ENCODE data around the gene SURF4. TPM values are rescaled to one million over a fixed set of nuclear protein-coding genes. Genes with fewer than 3 reads are reported as not detected.

SURF4 gene
- total and polyA plus RNA-seq, 3 donors from 2014 or later: 150 to 163 (median 151) TPM

DNA sequence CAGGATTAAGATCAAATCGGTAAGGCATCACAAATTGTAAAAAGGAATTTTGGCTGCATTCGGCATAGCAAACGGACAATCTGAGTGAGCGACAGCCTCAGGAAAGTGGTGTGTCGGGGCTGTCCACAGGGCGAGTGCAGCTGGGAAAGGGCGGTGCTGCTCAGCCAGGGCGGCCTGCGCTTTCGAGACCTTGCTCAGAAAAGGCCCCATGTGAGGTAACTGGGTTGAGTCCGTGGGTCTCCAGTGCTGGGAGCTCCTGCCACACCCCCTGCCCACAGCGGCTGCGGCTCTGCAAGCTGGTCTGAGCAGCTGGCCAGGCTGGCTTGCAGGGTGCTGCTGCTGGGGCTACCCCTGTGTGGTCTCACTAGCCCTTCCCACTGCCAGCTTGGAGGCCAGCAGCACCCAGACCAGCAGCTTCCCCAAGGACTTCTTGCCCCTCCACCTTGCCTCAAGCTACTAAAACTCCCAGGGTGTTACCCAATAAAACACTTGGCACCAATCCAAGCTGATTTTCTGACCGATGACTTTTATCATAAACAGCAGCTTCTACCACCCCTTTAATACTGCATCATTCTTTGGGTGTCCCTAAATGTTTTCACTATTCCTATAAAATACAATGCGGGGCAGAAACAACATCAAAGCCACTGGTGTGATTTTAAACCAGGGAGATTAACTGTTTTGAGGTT, 13.4 kb downstream of the SURF4 start:
- Histone ChIP-seq H3K36me3 (ENCODE audit: low read depth, missing control alignments) (no peaks in the 10 kb centered on the region), H3K4me3 (no peak overlapping the region), H3K9me3 (no peaks in the 10 kb centered on the region), H3K27me3 (no peaks in the 10 kb centered on the region), H3K27ac (no peak overlapping the region), H3K4me1 (peaks cover 5% of the 10 kb centered on the region)
- 87 to 90% methylated on average over 12 to 15 of the region's 15 CpGs for WGBS, 2 donors
- intact Hi-C loops (cut with DNase I; ENCODE audit: low total_unique reads): no loop called here
- TF ChIP-seq, protein P1, sequence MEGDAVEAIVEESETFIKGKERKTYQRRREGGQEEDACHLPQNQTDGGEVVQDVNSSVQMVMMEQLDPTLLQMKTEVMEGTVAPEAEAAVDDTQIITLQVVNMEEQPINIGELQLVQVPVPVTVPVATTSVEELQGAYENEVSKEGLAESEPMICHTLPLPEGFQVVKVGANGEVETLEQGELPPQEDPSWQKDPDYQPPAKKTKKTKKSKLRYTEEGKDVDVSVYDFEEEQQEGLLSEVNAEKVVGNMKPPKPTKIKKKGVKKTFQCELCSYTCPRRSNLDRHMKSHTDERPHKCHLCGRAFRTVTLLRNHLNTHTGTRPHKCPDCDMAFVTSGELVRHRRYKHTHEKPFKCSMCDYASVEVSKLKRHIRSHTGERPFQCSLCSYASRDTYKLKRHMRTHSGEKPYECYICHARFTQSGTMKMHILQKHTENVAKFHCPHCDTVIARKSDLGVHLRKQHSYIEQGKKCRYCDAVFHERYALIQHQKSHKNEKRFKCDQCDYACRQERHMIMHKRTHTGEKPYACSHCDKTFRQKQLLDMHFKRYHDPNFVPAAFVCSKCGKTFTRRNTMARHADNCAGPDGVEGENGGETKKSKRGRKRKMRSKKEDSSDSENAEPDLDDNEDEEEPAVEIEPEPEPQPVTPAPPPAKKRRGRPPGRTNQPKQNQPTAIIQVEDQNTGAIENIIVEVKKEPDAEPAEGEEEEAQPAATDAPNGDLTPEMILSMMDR (IDR thresholded peaks at IDR 0.05): no peak
- no peak for TF ChIP-seq POLR2A (IDR thresholded peaks at IDR 0.05)
- DNase-seq: no peak

DNA sequence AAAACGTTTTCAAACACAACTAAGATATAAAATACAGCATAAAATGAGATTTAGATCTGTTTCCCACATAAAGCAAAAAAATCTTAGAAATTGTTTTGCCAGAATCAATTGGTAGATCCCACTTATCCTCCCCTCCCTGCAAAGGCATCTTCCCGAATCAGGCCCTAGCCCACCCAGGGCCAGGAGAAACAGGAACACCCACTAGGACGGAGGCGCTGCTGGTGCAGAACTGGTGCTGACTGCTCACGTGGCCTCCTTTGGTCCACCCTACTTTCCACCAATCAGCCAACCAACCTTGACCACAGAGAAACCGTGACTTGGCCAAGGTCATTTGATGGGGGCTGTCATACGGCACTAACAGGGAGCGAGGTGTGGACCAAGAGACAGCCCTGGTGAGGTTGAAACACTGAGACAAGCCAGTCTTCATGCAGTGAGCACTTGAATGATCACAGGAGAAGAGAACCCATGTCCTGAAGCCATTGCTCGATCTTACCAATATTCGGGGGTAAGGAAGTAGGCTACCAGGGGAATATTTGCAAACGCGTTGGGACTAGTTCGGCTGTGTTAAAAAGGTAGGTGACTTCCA, 14.3 kb downstream of the SURF4 start:
- H3K36me3 ChIP-seq (ENCODE audit: low read depth, missing control alignments): no peaks in the 10 kb centered on the region
- intact Hi-C loops (cut with DNase I; ENCODE audit: low total_unique reads): no loop called here
- H3K4me1 ChIP-seq: peaks cover 13% of the 10 kb centered on the region
- no peak overlapping the region for H3K4me3 ChIP-seq
- no peaks in the 10 kb centered on the region for H3K27me3 ChIP-seq
- WGBS, 2 donors: 71 to 74% methylated on average over 13 of the region's 13 CpGs
- DNase-seq: no peak
- TF ChIP-seq, protein P1 (IDR thresholded peaks at IDR 0.05): no peak
- no peak for TF ChIP-seq POLR2A (IDR thresholded peaks at IDR 0.05)
- no peak overlapping the region for H3K27ac ChIP-seq
- H3K9me3 ChIP-seq: no peaks in the 10 kb centered on the region

DNA sequence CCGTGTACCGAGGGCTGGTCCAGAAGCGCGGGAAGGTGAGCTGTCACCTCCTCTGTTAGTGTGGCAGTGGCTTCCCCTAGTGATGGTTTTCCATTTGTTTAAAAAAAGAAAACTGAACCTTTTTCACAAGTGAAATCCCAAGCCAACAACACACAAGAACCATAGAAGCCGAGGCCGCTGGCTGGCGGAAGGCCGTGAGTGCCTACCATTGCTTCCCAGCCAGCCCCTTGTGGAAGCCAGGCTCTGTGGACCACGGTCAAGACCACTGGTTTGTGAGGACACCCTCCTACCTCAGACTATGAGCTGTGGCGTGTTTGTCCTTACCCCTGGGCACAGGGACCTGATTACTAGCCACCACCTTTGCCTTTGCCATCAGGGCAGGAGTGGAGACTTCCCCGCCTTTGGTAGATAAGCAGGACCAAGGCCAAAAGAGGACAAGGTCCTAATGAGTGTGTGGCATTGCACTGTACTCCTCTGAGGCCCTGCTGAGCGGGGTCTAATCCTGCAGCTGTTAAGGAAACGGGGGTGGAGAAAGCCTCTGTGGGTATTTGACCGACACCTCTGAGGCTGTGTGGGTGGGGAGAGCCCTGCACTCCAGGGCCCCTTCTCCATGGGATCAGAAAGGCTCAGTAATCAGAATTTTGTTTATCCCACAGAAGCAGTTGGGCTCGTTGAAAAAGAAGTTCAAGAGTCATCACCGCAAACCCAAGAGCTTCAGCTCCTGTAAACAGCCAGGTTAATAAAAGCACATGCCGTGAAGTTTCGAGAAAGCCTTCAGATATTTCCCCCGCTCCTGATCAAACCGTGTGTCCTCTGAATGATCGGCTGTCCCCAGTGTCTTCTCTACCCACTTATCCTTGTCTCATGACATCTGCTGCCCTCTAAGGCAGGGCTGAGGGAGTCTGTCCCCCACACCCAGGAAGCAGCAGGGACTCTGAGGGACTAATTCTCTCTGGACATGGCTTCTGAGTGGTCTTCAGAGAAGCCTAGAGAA, 15.2 kb downstream of the SURF4 start:
- Histone ChIP-seq H3K27ac (no peak overlapping the region), H3K9me3 (no peaks in the 10 kb centered on the region), H3K27me3 (no peaks in the 10 kb centered on the region), H3K36me3 (ENCODE audit: low read depth, missing control alignments) (no peaks in the 10 kb centered on the region), H3K4me1 (peaks cover 13% of the 10 kb centered on the region), H3K4me3 (no peak overlapping the region)
- WGBS, 2 donors: 77 to 84% methylated on average over 19 to 21 of the region's 21 CpGs
- TF ChIP-seq, protein P1 (IDR thresholded peaks at IDR 0.05): no peak
- TF ChIP-seq POLR2A (IDR thresholded peaks at IDR 0.05): no peak
- DNase-seq: no peak
- intact Hi-C loops (cut with DNase I; ENCODE audit: low total_unique reads): no loop called here

DNA sequence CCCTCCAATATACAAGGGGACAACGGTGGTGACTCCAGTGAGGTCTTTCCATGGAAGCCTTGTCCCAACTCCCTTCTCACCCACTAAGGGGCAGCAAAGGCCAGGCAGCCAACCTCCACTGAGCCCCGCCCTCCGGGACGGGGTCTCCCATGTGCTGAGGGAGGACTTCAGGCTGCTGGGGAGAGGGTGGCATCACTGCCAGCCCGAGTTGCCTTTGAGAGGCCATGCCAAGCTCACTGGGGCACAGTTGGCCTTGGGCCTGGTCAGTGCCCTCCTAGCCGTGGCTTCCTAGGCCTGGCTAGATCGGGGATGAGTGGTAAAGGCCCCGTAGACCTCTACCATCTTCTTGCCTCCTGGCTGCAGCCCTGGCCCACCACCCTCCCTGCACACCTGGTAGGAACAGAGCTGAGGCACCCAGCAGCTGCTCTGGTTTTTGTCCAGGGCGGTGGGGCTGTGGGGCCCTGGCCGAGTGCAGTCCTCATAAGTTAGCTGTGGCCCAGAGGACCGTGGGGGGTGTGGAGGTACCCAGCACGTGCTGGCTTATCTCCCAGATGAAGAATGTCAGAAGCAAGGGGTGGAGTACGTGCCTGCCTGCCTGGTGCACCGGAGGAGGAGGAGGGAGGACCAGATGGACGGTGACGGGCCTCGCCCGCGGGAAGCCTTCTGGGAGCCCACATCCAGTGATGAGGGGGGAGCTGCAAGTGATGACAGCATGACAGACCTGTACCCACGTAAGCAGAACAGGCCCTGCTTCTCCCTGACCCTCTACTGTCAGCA, 16.3 kb downstream of the SURF4 start:
- no peak for DNase-seq
- intact Hi-C loops (cut with DNase I; ENCODE audit: low total_unique reads): no loop called here
- H3K27ac ChIP-seq: no peak overlapping the region
- no peaks in the 10 kb centered on the region for H3K36me3 ChIP-seq (ENCODE audit: low read depth, missing control alignments)
- no peak overlapping the region for H3K4me3 ChIP-seq
- TF ChIP-seq, protein P1 (IDR thresholded peaks at IDR 0.05): peak in 1 of 3 experiments; percentile 7
- TF ChIP-seq POLR2A (IDR thresholded peaks at IDR 0.05): no peak
- no peaks in the 10 kb centered on the region for H3K9me3 ChIP-seq
- H3K4me1 ChIP-seq: peaks cover 20% of the 10 kb centered on the region
- 62 to 70% methylated on average over 17 to 20 of the region's 20 CpGs for WGBS, 2 donors
- H3K27me3 ChIP-seq: no peaks in the 10 kb centered on the region
